Right lobe of liver (tissue), 4 donors: Measurements from ENCODE around the gene WDR20.

ENCODE experiments used
- POLR2A ChIP-seq: fragments of 450-650 bp; IDR thresholded peaks from one replicate; pipeline ENCODE4 v1.6.1; 2017; ENCODE audit warnings: antibody characterized with exemption, mild to moderate bottlenecking
- TF ChIP-seq, protein P1 (sequence below), 4 donors: fragments of 200-600 bp in 3 of 4; fragments of 450-650 bp in 1 of 4; IDR thresholded peaks; one replicate each; pipeline versions ENCODE4 v1.5.1 to v1.8.0; 2016 to 2022; ENCODE audit warnings: antibody characterized with exemption in 4 of 4, mild to moderate bottlenecking in 2 of 4
- donor health status: DM: no; HTN: no; CAD: no.
- donor health status: DM: no; HTN: no; CAD: no.
- donor health status: DM: no; HTN: yes; CAD: no.

DNA sequence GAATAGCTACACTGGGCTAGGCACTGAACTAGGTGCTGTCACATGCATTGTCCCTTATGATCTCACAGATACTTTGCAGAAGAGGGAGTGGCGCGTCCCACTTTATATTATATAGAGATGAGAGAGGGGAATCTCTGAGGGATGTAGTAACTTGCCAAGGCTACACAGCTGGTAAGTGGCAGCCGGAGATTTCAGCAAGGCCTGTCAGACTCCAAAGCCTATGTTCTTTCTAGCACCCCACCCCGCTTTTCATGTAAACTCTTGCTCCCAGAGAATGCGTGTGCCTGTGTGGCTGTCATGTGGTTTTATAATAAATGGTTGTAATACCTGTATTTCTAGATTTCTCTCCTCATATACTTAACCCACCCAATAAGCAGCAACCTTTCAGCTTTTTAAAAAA, 39.1 kb downstream of the WDR20 start:
- TF ChIP-seq POLR2A: no peak
- TF ChIP-seq, protein P1, sequence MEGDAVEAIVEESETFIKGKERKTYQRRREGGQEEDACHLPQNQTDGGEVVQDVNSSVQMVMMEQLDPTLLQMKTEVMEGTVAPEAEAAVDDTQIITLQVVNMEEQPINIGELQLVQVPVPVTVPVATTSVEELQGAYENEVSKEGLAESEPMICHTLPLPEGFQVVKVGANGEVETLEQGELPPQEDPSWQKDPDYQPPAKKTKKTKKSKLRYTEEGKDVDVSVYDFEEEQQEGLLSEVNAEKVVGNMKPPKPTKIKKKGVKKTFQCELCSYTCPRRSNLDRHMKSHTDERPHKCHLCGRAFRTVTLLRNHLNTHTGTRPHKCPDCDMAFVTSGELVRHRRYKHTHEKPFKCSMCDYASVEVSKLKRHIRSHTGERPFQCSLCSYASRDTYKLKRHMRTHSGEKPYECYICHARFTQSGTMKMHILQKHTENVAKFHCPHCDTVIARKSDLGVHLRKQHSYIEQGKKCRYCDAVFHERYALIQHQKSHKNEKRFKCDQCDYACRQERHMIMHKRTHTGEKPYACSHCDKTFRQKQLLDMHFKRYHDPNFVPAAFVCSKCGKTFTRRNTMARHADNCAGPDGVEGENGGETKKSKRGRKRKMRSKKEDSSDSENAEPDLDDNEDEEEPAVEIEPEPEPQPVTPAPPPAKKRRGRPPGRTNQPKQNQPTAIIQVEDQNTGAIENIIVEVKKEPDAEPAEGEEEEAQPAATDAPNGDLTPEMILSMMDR (IDR thresholded peaks at IDR 0.05): no peak
